ENCODE data around the gene PRR20G. TPM values are rescaled to one million over a fixed set of nuclear protein-coding genes. Genes with fewer than 3 reads are reported as not detected.

PRR20G gene
- total and polyA plus RNA-seq, 10 of the 15 experiments (the other 5 are each of a cell fraction or from before 2014, with no cell fraction given): not detected

- H3K4me1 ChIP-seq (ENCODE audit: control insufficient read depth, insufficient read depth, low read length): no peaks in the 10 kb centered on the region
- in situ Hi-C loops (cut with MboI): no loop called here
Measured at GRCh38 chr3:127325629-127325961, 37.7 kb upstream of the PRR20G start.

GRCh38 chr3:127324913-127325628, 37.2 kb upstream of the PRR20G start:
- SMC1A ChIA-PET (ENCODE audit: uncharacterized antibody, unreplicated experiment): no interaction called here
- TF ChIP-seq E4F1 (IDR thresholded peaks at IDR 0.05; ENCODE audit: borderline replicate concordance, partially characterized antibody) (no peak), ZNF274 (IDR thresholded peaks at IDR 0.05; ENCODE audit: insufficient read depth, insufficient read length) (no peak), BRCA1 (IDR thresholded peaks at IDR 0.05; ENCODE audit: low read depth, low read length) (no peak), REST (IDR thresholded peaks at IDR 0.05; ENCODE audit: low read depth, low read length) (peak; percentile 62; the same call in 1 of the 2 replicates)
- no peak for ATAC-seq

More at GRCh38 chr3:127325629-127325961, 37.7 kb upstream of the PRR20G start:
- H3K36me3 ChIP-seq (ENCODE audit: control insufficient read depth in 2 of 2, insufficient read depth in 2 of 2, low read length in 1 of 2): no peaks in the 10 kb centered on the region
- intact Hi-C loops (cut with micrococcal nuclease; ENCODE audit: unreplicated experiment): no loop called here
- no peaks in the 10 kb centered on the region for H3K27me3 ChIP-seq (replicated peaks in 1 of 2; ENCODE audit: control insufficient read depth in 2 of 2, insufficient read depth in 2 of 2, low read length in 1 of 2)
- no peak for ATAC-seq
- no peak overlapping the region for H3K9ac ChIP-seq (ENCODE audit: control insufficient read depth, insufficient read depth, low read length)
- ChIA-PET RAD21 (ENCODE audit: unreplicated experiment) (no interaction called here), SMC1A (ENCODE audit: uncharacterized antibody, unreplicated experiment) (no interaction called here), CTCF (interaction anchor here (0.7 kb wide), 1 partner anchor 10 kb away, joined by 3 read pairs; no protein-coding TSS in a partner anchor), POLR2A (no interaction called here)
- no peaks in the 10 kb centered on the region for H3K79me2 ChIP-seq (ENCODE audit: control insufficient read depth, insufficient read depth, low read length)
- TF ChIP-seq HDAC2 (IDR thresholded peaks at IDR 0.05) (no peak), CHD2 (IDR thresholded peaks at IDR 0.05; ENCODE audit: borderline replicate concordance, low read depth, low read length) (no peak)
- BruUV-seq (replicated peaks): no TSS peak
- DNase-seq (ENCODE audit: low read depth, low spot score): no peak
- 100% methylated on average over 1 of the region's 1 CpG for WGBS (ENCODE audit: insufficient coverage, insufficient replicate concordance, low lambda C conversion rate, missing lambda C conversion rate)
- no peak overlapping the region for H3K27ac ChIP-seq (ENCODE audit: control insufficient read depth, insufficient read depth)
- no peak overlapping the region for H3K4me2 ChIP-seq (ENCODE audit: control insufficient read depth, insufficient read depth)
- no peaks in the 10 kb centered on the region; the same call in 1 of the 2 replicates for H4K20me1 ChIP-seq (ENCODE audit: control insufficient read depth, insufficient read depth)
- H3K4me3 ChIP-seq: no peak overlapping the region
- H3K9me3 ChIP-seq (replicated peaks; ENCODE audit: control insufficient read depth, insufficient read depth, low read length): peaks cover 3% of the 10 kb centered on the region; the same call in 2 of the 3 replicates
- no peak overlapping the region for H2AFZ ChIP-seq (ENCODE audit: control insufficient read depth, low read depth, low read length)
- no peak for FAIRE-seq

More at GRCh38 chr3:127324913-127325628, 37.2 kb upstream of the PRR20G start:
- H3K27me3 ChIP-seq (replicated peaks in 1 of 2; ENCODE audit: control insufficient read depth in 2 of 2, insufficient read depth in 2 of 2, low read length in 1 of 2): no peaks in the 10 kb centered on the region
- DNase-seq (ENCODE audit: low read depth, low spot score) (no peak), FAIRE-seq (no peak)
- H3K36me3 ChIP-seq (ENCODE audit: control insufficient read depth in 2 of 2, insufficient read depth in 2 of 2, low read length in 1 of 2): no peaks in the 10 kb centered on the region
- ChIA-PET RAD21 (ENCODE audit: unreplicated experiment) (no interaction called here), CTCF (interaction anchor here (0.7 kb wide), 1 partner anchor 9 kb away, joined by 3 read pairs; no protein-coding TSS in a partner anchor), POLR2A (no interaction called here)
- H3K79me2 ChIP-seq (ENCODE audit: control insufficient read depth, insufficient read depth, low read length): no peaks in the 10 kb centered on the region
- in situ Hi-C loops (cut with MboI) (no loop called here), intact Hi-C loops (cut with micrococcal nuclease; ENCODE audit: unreplicated experiment) (no loop called here)
- no peak overlapping the region for H3K4me3 ChIP-seq
- no peaks in the 10 kb centered on the region; the same call in 1 of the 2 replicates for H4K20me1 ChIP-seq (ENCODE audit: control insufficient read depth, insufficient read depth)
- 28% methylated on average over 4 of the region's 4 CpGs for WGBS (ENCODE audit: insufficient coverage, insufficient replicate concordance, low lambda C conversion rate, missing lambda C conversion rate)
- no peak overlapping the region for H3K9ac ChIP-seq (ENCODE audit: control insufficient read depth, insufficient read depth, low read length)
- H3K9me3 ChIP-seq (replicated peaks; ENCODE audit: control insufficient read depth, insufficient read depth, low read length): peaks cover 3% of the 10 kb centered on the region; the same call in 2 of the 3 replicates
- no TSS peak for BruUV-seq (replicated peaks)
- no peak overlapping the region for H3K4me2 ChIP-seq (ENCODE audit: control insufficient read depth, insufficient read depth)
- H3K4me1 ChIP-seq (ENCODE audit: control insufficient read depth, insufficient read depth, low read length): no peaks in the 10 kb centered on the region
- H2AFZ ChIP-seq (ENCODE audit: control insufficient read depth, low read depth, low read length): no peak overlapping the region
- no peak overlapping the region for H3K27ac ChIP-seq (ENCODE audit: control insufficient read depth, insufficient read depth)
